HG02852 (cell line): ENCODE data around the gene JMJD1C.
A peak's percentile ranks its signal among the peaks of the same experiment; 100 is the strongest.

Source experiments
- ATAC-seq: cut with Tn5 transposase; IDR thresholded peaks from one replicate; pipeline ENCODE4 v1.9.1; 2021; ENCODE audit warnings: mild to moderate bottlenecking, moderate library complexity; ENCODE audit not compliant: unreplicated experiment

The JMJD1C gene

DNA sequence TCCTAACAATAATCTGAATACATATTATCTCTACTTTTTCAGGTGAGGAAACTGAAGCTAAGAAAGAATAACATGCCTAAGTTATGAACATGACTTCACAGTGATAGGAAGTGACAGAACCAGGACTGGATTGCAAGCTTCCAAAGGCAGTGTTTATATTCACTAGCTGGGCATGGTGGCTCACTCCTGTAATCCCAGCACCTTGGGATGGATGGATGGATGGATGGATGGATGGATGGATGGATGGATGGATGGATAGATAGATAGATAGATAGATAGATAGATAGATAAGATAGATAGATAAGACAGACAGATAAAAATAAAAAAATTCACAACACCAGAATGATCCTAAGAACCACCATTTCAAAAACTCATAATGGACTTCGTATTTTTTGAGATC is 18.2 kb upstream of the JMJD1C start:
- ATAC-seq: no peak

DNA sequence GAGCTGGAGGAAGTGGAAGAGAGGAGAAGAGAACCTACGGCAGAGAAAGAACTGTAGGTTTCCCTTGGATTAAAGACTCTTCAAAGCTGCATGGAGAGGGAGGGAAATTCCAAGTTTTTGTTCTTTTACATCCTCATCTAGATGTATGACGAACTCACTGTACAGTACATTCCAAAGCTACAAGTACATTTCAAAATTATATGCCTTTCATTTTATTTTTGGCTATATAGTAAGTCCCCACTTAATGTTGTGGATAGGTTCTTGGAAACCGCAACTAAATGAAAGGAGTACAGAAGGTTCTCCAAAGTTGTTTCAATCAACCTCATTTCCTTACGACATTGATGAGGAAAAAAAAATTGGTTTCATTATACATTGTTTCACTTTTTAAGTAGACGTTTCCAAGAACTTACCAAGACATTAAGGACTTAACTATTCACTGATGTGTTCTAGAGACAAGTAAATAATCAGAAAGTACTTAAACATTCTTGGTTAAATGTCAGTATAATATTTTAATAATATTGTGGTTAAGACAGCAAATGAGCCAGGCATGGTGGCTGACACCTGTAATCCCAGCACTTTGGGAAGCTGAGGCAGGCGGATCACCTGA is 16.1 kb upstream of the JMJD1C start:
- no peak for ATAC-seq

DNA sequence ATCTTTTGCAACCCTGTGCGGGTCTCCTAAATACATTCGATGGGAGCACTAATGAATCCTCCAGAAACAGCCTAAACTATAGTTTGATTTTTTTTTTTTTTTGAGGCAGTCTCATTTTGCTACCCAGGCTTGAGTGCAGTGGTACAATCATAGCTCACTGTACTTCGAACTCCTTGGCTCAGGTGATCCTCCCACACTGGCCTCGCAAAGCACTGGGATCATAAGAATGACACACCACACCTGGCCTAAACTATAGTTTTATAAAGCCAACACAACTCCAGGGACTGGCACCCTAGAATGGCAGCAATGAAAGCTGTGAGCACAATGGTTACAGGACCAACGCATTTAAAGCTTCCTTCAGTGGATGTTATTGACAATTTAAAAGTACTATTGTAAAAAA is 14.5 kb upstream of the JMJD1C start:
- ATAC-seq: no peak

DNA sequence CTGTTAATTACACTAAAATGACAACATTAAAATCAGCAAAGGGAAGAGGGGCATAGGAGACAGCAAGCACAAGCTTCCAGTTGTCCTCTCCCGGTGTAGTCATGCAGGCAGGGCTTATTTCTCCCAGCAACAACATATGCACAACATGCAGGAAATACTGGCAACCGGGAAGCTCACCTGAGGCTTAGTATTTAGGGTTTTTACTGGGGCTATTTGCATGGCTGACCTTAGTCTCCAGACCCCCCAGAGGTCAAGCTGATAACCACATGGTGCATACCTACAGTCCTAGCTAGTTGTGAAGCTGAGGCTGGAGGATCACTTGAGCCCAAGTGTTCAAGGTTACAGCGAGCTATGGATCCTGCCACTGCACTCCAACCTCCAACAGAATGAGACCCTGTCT is 12.8 kb upstream of the JMJD1C start:
- ATAC-seq: no peak

DNA sequence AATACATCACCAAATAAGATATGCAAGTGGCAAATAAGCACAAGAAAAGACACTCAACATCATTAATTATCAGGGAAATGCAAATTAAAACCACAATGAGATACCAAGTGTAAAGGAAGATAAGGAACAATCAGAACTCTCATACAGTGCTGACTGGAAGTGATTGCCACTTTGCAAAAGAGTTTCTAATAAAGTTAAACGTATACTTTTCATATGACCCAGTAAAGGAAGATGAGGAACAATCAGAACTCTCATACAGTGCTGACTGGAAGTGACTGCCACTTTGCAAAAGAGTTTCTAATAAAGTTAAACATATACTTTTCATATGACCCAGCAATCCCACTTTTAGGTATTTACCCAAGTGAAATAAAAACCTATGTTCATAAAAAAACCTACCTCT is 12.2 kb upstream of the JMJD1C start:
- no peak for ATAC-seq

DNA sequence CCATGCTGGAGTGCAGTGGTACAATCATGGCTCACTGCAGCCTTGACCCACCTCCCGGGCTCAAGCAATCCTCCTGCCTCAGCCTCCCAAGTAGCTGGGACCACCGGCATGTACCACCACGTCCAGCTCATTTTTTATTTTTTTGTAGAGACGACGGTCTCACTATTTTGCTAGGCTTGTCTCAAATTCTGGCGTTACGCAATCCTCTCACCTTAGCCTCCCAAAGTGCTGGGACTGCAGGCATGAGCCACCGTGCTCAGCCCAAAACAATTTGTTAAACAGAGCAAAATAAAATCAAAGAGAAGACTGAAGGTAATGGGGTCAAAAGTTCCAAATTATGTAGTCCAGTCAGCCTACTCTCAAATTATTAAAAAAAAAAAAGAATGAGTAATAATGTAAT is 8.7 kb upstream of the JMJD1C start:
- no peak for ATAC-seq

DNA sequence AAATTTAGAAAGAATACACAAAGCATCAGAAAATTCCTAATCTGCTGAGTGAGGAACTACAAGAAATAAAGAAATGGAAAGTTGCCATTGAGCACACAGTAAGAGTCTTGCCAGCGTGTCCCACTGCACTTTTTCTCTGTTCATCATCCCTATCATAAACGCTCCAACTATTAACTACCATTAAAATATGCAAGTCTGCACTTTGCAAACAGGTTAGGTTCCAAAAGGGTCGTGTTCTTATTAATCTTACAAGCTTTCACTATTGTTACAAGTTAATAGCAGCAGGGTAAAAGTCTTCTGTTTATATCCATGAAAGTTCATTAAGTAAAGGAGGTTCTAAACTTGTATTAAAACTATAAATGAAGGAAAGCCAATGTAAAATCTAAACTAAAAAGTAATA is 5.2 kb upstream of the JMJD1C start:
- no peak for ATAC-seq

DNA sequence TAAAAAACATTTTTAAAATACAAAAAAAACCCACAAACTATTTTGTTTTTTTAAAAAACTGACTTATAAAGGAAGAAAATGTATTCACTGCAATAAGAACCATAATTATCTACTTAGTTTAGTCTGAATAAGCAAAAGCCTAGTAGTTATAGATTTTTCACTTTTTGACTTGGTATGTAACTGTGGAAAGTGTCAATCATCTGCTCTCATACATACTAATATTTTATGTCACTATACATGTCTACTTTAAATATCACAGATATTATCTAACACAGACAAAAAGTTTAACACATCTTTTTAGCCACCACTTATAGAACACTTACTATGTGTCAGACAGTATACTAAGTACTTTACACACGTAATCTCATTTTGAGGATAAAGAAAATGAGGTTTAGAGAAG is 3.2 kb upstream of the JMJD1C start:
- ATAC-seq: no peak

DNA sequence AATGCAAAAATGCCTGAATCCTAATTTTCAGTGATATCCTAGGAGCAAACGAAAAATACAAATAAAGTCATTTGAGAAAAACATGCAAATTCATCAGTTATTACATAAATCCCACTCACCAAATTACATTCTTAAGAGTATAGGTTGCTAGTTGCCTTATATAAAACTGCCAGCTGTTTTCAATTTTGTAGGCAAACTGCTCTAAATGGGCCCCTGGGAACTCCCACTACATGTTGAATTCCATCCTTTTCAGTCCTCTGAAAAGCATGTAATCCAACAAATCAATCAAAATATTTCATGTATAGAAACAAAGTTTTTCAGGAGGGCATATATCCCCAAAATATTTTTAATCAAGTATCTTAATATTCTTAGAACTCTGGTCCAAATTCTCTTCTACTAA is 2.1 kb upstream of the JMJD1C start:
- ATAC-seq: no peak

DNA sequence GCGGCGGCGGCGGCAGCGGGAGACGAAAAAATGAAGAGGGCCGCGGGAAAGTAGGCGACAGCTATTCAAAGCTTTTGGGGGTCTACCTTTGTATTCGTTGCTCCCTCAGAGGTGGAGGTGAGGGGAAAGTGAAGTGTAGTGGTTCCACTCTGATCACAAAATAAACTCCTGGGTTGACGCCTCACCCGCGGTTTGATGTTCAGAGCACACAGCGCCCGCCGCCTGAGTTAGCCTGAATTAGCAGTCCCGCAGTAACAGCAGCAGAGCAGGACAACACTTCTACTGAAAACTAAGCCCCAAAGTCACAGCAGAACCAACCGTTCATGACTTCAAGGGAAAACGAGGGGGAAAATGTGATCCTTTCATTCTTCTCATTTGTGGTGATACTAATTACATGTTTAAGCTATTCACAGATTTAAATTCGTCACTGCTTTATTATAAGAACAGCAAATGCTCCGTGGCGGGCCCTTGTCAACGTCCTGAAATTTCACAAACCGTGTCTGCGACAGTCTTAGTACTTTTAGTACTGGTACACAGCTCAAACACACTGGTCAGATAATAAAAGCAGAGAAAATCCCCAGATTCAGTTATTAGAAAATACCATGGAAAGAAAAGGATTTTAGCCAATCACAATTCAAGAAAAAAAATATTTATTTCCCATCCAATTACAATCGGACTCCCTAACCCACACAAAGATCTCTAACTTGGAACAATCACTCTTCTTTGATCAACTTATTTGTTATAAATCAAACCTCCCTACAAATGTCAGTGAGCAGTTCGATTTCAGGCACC is 563 bp upstream of the JMJD1C start:
- peak; percentile 21 for ATAC-seq

DNA sequence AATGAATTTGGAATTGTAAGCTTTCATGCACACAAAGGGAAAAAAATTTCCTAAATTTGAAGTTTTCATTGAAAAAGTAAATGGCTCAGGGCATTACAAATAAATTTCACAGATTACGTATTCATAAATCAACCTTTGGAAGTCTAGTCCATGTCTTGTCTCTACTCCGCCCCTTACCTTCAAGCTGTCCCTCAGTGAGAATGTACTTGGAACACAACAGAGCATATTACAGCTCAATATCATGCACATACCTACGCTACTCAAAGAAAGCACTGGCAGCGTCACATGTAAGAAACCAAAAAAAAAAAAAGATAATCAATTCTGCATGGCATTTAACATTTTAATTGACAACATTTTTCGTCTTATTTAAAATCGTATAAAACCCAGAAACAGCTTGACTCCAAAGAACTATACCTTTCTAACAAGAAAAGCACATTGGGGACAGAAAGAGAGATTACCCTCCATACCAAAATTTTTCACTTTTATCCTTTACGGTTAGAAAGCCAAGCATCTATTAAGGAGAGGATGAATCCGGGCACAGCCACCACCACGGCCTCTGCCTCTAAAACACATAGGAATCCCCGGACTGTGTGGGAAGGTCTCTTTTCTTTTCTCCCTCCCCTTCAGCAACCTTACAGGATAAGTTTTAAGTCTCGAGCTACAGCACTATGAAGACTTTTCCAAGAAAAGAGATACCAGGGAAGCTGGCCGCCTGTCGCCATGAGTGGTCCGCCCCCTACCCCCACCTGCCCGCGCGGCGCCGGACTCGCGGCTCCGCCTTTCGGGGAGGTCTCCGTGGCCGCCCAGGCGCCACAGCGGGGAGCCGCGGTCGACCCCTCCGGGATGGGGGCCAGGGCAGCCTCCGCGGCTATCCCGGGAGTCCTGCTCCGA is 1.1 kb downstream of the JMJD1C start:
- ATAC-seq: peak; percentile 57

DNA sequence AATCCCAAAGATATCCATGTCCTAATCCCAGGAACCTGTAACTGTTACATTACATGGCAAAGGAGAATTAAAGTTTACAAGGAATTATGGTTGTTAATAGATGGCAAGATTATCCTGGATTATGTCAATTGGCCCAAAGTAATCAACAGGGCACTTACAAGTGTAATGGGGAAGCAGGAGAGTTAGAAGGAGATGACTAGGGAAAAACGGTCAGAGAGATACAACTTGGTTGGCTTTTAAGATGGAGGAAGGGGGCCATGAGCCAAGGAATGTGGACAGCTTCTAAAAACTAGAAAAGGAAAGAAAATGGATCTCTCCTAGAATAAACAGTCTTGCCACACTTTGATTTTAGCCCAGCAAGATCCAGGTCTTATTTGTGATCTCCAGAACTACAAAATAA is 3.3 kb downstream of the JMJD1C start:
- ATAC-seq: no peak

DNA sequence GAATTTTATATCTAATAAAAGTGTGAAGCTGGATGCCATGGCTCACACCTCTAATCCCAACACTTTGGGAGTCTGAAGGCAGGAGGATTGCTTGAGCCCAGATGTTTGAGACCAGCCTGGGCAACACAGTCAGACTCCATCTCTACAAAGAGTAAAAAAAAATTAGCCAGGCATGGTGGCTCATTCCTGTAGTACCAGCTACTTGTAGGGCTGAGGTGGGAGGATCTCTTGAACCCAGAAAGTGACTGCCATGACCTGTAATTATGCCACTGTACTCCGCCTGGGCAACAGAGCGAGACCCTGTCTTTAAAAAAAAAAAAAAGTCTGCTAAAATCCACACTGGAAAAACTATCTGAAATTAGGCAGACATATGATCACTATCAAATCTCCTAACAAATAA is 7.6 kb downstream of the JMJD1C start:
- ATAC-seq: no peak

DNA sequence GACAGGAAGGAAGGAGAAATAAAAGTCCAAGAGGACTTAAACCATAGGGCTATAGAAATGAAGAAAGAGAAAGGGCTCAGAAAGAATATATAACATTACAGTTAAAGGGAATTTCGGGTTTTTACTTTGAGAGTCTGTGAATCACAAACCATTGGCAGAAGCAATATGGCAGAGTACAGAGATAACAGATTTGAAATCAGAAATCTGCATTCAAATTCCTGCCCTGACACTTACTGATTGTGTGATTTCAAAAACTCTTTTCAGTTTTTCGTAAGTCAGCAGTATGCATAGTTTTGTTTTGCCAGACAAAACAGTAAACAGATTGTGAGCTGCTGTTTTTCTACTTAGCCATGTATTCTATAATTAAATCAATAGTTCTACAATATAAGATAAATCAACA is 8.2 kb downstream of the JMJD1C start:
- ATAC-seq: no peak

DNA sequence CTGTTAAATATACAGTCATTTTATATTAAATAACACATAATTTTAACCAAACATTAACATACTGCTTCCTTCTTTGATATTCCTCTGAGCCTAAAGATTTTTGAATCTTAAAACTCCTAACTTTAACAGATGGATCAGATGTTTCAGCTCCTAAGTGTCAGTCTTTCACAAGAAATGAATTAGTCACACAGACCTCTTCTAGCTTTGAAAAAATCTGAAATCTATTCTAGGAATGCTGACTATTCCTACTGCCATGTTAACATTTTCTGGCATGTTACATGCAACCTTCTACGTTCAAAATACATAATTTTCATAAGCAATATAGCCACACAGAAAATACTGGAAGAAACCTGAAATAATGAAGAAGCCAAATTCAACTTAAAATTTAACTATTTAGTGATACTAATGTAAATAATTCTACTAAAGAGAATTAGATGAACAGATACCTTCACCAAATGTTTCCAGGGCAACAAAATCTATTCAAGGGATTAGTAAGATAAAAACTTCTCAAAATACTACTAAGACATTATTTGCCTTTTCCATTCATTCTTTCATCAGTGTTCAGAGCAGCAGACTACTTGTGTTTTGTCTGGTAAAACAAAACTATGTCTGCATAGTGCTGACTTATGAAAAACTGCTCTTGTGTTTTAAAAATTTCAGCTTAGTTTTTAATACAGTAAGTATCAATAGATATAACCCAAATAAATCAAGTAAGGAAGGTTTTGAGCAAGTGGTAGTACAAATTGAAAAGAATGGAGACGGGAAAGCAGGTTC is 9.2 kb downstream of the JMJD1C start:
- ATAC-seq: no peak

DNA sequence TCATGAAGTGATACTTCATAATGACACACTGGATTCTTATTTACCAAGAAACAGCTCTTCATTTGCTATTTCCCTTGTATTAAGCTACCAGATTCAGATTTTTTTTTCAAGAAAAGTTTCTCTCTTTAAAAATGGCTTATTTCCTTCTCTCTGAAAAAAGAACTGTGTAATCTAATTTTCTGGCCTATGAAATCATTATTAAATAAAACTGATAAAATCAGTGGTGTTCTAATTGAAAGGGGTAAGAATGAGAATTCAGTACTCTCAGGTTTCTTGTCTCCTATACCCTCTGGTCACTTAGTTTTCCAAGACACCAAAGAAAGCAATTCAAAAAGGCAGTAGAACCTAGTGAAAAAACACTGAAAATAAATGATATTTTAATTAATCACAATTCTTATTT is 10.3 kb downstream of the JMJD1C start:
- no peak for ATAC-seq

DNA sequence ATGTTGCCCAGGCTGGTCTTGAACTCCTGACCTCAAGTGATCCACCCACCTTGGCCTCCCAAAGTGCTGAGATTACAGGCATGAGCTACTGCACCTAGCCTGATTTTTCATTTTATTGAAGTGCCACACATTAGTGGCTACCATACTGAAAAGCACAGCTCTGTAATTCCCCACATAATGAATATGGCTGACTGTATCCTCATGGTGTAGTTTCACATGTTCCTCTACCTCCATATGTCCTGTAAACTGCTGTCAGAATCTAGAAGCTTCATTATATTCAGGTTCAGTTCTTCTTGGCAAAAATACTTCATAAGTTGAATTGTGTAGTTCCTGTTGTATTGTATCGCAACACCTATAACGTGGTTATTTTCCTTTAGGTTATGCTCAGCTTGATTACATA is 11.1 kb downstream of the JMJD1C start:
- no peak for ATAC-seq

DNA sequence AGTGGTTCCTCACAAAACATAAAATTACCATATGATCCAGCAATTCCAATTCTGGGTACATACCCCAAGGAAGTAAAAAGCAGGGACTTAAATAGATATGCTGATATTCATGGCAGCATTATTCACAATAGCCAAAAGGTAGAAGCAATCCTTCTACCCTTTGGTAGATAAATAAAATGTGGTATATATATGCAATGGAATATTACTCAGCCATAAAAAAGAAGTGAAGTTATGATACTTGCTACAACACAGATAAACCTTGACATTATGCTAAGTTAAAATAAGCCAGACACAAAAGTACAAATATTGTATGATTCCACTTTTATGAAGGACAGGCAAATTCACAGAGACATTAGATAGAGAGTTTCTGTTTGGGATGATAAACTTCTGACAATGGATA is 13.3 kb downstream of the JMJD1C start:
- no peak for ATAC-seq

DNA sequence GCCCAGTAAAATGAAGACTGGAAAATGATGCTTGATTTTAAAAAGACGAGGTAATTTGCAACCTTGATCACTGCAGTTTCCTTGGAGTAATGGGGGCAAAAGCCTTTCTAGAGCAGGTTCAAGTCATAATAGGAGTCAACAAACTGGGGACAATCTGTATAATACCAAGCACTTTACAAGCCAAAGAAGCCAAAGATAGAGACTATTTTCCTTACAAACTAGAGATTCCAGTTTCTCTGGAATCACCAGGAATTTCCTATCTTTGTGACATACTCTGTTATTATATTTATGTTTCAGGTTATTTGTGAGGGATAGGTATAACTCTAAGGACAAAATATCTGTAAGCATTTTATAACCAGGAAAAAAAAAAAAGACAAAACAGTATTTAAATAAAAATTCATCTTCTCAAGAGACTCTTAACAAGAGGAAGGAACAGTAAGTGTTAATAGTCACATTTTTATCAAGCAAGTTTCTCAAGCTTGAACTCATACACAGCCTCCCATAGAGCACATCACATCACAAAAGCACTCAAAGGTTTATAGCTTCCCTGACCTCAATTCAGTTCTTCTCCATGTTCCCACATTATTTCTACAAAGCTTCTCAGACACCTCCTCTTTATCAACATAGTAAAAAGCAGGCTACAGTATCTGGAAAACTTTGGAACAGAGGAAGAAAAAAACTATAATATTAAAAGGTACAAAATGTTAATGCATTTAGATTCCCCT is 18.9 kb downstream of the JMJD1C start:
- ATAC-seq: no peak

DNA sequence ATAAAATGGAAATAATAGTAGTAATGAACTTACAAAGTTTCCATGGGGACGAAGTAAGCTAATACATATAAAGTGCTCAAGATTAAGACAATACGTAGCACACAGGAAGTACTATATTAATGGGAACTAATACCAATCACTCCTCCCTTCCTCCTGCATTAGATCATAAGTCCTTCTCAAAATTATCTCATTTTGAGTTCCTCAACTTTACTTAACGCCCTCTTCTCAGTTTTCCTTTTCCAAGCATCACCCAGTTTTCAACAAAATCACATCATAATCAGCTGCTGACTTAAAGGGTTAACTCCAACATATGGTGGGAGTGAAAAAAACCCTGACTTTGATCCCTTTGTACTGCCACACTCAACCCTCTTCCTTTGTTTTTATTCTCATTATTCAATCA is 24.4 kb downstream of the JMJD1C start:
- no peak for ATAC-seq
